ENCODE results near the gene TFB1M.

DNA sequence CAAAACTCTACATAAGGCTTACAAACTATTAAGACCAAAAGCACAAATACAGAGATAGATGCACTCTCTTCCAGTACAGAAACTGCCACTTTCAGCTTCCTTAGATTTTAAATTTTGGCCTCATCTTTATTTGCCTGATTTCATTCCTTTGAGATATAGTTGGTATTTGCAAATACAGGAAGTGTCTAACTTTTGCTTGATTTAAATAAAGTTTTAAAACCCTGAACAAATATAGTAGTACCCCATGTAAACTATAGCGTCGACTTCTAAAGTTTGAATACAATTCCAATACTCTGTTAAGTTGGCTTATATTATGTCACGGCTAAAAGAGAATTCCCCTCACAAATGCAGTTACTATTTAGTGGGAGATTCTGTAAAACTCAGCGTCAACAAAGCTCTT lies 51.6 kb downstream of the TFB1M start:
- TF ChIP-seq, protein P1, sequence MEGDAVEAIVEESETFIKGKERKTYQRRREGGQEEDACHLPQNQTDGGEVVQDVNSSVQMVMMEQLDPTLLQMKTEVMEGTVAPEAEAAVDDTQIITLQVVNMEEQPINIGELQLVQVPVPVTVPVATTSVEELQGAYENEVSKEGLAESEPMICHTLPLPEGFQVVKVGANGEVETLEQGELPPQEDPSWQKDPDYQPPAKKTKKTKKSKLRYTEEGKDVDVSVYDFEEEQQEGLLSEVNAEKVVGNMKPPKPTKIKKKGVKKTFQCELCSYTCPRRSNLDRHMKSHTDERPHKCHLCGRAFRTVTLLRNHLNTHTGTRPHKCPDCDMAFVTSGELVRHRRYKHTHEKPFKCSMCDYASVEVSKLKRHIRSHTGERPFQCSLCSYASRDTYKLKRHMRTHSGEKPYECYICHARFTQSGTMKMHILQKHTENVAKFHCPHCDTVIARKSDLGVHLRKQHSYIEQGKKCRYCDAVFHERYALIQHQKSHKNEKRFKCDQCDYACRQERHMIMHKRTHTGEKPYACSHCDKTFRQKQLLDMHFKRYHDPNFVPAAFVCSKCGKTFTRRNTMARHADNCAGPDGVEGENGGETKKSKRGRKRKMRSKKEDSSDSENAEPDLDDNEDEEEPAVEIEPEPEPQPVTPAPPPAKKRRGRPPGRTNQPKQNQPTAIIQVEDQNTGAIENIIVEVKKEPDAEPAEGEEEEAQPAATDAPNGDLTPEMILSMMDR (IDR thresholded peaks at IDR 0.05) = no peak
- no peak for TF ChIP-seq POLR2A (IDR thresholded peaks at IDR 0.05)
- TF ChIP-seq EP300 (IDR thresholded peaks at IDR 0.05) = no peak

Data from ovary (tissue), 3 donors.